B cell (primary cell): ENCODE measurements around the gene CDC14A.

ENCODE experiments used
- EZH2 ChIP-seq: IDR thresholded peaks from 2 replicates; pipeline ENCODE4 v1.6.1; 2012; ENCODE audit warnings: borderline replicate concordance, low read depth, mild to moderate bottlenecking, moderate library complexity, low read length; ENCODE audit not compliant: insufficient read depth, poor library complexity, severe bottlenecking
- TF ChIP-seq, protein P1 (sequence below): fragments of 200-600 bp; IDR thresholded peaks from one replicate; pipeline ENCODE4 v1.8.0; 2022; ENCODE audit warnings: antibody characterized with exemption, mild to moderate bottlenecking

DNA sequence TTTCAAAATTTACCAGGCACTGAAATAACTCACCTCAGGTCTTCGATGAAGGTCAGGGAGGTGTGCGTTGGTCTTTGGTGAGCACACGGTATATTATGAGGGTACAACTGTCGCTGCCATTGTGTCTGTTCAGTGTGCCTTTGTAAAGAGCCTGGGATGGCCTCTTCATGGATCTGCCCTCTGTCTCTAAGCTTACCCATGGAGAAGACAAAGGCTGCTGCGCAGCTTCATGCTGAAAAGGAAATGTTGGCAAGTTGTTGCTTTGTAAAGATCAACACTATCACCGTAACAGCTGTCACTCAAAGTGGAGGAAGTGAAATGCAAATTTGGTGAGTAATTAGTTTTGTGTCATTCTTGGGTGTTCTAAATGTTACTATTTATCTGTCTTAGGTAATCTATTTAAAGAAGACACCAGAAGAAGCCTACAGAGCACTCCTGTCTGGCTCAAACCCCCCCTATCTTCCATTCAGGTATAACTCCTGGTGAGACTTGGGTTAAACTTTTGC lies 71.6 kb downstream of the CDC14A start:
- TF ChIP-seq EZH2: no peak
- TF ChIP-seq, protein P1, sequence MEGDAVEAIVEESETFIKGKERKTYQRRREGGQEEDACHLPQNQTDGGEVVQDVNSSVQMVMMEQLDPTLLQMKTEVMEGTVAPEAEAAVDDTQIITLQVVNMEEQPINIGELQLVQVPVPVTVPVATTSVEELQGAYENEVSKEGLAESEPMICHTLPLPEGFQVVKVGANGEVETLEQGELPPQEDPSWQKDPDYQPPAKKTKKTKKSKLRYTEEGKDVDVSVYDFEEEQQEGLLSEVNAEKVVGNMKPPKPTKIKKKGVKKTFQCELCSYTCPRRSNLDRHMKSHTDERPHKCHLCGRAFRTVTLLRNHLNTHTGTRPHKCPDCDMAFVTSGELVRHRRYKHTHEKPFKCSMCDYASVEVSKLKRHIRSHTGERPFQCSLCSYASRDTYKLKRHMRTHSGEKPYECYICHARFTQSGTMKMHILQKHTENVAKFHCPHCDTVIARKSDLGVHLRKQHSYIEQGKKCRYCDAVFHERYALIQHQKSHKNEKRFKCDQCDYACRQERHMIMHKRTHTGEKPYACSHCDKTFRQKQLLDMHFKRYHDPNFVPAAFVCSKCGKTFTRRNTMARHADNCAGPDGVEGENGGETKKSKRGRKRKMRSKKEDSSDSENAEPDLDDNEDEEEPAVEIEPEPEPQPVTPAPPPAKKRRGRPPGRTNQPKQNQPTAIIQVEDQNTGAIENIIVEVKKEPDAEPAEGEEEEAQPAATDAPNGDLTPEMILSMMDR: peak; percentile 18
